Coronary artery (tissue), 2 donors: Measurements from ENCODE around the gene HS1BP3.

Experiments used
- DNase-seq: peaks from one replicate; pipeline ENCODE4 v3.0.0-alpha.2; 2017; ENCODE audit warnings: low spot score
- H3K27ac ChIP-seq, 2 donors: fragments of 200-600 bp; sonication (generic); one replicate each; pipeline ENCODE4 v1.5.1; 2016 to 2019
- H3K4me3 ChIP-seq: fragments of 200-600 bp; sonication (generic); 2 replicates; pipeline ENCODE4 v1.5.1; 2016; ENCODE audit warnings: mild to moderate bottlenecking, moderate library complexity
- TF ChIP-seq, protein P1 (sequence below): fragments of 200-600 bp; sonication (generic); IDR thresholded peaks from one replicate; pipeline ENCODE4 v1.5.1; 2019; ENCODE audit warnings: antibody characterized with exemption

HS1BP3 gene

GRCh38 chr2:20666304-20667150 lies 15.6 kb upstream of the HS1BP3 start, which contains the start of gene GDF7:
GDF7 (plus strand) TSS chr2:20667144; CDS start chr2:20667240, 96 bp downstream.
- no peak for DNase-seq

DNA sequence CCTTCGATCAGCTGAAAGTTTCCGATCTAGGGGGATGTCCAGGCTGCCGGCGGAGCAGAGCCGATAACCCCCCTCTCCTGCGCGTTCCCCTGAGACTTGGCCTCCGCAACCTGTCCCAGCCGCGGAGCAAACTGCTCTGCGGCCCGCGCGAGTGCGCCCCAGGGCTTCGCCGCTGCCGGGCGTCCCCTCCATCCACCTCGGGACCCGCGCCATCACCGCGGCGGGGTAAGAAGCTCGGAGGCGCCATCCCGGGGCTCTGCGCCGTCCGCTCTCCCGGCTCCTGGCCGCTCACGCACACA lies 15.1 kb upstream of the HS1BP3 start:
- DNase-seq = no peak
- Histone ChIP-seq H3K4me3 (peak overlapping the region; percentile 83), H3K27ac (peak overlapping the region; percentile 75 to 92)
- TF ChIP-seq, protein P1, sequence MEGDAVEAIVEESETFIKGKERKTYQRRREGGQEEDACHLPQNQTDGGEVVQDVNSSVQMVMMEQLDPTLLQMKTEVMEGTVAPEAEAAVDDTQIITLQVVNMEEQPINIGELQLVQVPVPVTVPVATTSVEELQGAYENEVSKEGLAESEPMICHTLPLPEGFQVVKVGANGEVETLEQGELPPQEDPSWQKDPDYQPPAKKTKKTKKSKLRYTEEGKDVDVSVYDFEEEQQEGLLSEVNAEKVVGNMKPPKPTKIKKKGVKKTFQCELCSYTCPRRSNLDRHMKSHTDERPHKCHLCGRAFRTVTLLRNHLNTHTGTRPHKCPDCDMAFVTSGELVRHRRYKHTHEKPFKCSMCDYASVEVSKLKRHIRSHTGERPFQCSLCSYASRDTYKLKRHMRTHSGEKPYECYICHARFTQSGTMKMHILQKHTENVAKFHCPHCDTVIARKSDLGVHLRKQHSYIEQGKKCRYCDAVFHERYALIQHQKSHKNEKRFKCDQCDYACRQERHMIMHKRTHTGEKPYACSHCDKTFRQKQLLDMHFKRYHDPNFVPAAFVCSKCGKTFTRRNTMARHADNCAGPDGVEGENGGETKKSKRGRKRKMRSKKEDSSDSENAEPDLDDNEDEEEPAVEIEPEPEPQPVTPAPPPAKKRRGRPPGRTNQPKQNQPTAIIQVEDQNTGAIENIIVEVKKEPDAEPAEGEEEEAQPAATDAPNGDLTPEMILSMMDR = no peak

More at GRCh38 chr2:20666304-20667150, 15.6 kb upstream of the HS1BP3 start, which contains the start of gene GDF7:
- Histone ChIP-seq H3K4me3 (peak within 1 kb of the TSS; percentile 83), H3K27ac (peak within 1 kb of the TSS; percentile 75 to 92)
- TF ChIP-seq, protein P1 = peak; percentile 51

DNA sequence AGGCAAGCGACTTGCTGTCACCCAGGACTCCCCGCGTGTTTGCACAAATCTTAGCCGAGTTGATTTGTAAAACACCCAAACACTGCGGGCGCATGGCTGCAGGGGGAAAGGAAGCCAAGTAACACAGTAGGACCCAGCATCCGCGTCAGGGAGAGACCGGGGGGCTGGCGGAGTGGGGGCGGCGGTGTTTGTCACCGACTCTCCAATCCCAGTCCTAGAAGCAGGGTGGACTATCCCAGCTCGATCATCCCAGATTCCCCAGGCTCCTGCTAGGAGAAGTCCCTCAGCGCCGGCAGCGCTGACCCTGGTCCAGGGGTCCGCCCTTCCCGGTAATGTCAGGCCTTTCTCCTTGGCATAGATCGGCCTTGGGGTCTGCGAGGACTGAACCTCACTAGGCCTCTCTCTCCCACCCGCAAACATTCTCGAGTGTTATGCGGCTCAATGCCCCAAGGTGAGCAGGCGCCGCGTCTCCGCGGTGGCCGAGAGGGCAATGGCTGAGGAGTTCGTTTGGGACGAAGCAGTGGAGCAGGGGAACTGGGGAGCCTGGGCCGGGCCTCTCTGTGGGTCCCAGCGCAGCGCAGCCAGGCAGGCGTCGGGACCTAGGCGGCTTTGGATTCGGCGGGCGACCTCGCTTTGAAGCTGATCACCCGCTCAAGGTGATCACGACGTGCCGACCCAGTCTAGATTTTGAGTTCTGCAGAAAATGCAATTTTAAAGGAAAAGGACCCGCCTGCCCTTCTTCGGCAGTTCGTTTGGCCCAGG lies 14.5 kb upstream of the HS1BP3 start:
- peak; percentile 71 for DNase-seq
- TF ChIP-seq, protein P1 = no peak
- H3K27ac ChIP-seq = peak overlapping the region; percentile 75 to 92
- H3K4me3 ChIP-seq = peak overlapping the region; percentile 83

GRCh38 chr2:20664431-20665242 lies 13.7 kb upstream of the HS1BP3 start:
- peak overlapping the region; percentile 83 for H3K4me3 ChIP-seq

DNA sequence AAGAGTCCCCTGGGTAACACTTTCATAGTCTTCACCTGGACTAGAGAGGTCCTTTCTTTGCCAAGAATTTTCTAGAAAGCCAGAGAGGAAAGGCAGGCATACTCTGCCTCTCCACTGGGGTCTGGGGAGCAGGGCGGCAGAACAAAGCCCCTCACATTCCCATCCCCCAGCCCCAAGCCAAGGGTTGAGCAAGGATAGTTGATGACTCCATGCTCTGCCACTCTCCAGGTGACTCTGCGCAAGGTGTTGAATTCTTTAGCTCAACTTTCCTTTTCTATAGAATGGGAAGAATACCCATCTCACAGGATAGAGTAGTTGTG lies 13.1 kb upstream of the HS1BP3 start:
- Histone ChIP-seq H3K27ac (no peak overlapping the region), H3K4me3 (no peak overlapping the region)
- TF ChIP-seq, protein P1 = no peak
- DNase-seq = no peak

More at GRCh38 chr2:20664431-20665242, 13.7 kb upstream of the HS1BP3 start:
- DNase-seq = peak; percentile 50
- H3K27ac ChIP-seq = no peak overlapping the region
- TF ChIP-seq, protein P1 = no peak

GRCh38 chr2:20663196-20664070 lies 12.5 kb upstream of the HS1BP3 start:
- Histone ChIP-seq H3K4me3 (no peak overlapping the region), H3K27ac (no peak overlapping the region)
- peak; percentile 66 for DNase-seq
- TF ChIP-seq, protein P1 = no peak
